Measurements from ENCODE around the gene GBF1. TPM values are rescaled to one million over a fixed set of nuclear protein-coding genes. Genes with fewer than 3 reads are reported as not detected.
A peak's percentile ranks its signal among the peaks of the same experiment; 100 is the strongest.
"Not testable (repeated sequence)": the region's sequence is repeated elsewhere in the genome, so short reads cannot be mapped to it uniquely, and the experiment has no call there.

Gene GBF1, protein sequence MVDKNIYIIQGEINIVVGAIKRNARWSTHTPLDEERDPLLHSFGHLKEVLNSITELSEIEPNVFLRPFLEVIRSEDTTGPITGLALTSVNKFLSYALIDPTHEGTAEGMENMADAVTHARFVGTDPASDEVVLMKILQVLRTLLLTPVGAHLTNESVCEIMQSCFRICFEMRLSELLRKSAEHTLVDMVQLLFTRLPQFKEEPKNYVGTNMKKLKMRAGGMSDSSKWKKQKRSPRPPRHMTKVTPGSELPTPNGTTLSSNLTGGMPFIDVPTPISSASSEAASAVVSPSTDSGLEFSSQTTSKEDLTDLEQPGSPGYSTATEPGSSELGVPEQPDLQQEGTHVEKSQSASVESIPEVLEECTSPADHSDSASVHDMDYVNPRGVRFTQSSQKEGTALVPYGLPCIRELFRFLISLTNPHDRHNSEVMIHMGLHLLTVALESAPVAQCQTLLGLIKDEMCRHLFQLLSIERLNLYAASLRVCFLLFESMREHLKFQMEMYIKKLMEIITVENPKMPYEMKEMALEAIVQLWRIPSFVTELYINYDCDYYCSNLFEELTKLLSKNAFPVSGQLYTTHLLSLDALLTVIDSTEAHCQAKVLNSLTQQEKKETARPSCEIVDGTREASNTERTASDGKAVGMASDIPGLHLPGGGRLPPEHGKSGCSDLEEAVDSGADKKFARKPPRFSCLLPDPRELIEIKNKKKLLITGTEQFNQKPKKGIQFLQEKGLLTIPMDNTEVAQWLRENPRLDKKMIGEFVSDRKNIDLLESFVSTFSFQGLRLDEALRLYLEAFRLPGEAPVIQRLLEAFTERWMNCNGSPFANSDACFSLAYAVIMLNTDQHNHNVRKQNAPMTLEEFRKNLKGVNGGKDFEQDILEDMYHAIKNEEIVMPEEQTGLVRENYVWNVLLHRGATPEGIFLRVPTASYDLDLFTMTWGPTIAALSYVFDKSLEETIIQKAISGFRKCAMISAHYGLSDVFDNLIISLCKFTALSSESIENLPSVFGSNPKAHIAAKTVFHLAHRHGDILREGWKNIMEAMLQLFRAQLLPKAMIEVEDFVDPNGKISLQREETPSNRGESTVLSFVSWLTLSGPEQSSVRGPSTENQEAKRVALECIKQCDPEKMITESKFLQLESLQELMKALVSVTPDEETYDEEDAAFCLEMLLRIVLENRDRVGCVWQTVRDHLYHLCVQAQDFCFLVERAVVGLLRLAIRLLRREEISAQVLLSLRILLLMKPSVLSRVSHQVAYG (N-terminal part only)
- polyA plus RNA-seq = 10 to 100 TPM in 1 of 3 donors, 1 to 10 TPM in 2; 3.5 to 23.2 (median 7.3) TPM

- peak; percentile 96 to 97 (median 97) for DNase-seq
- peak within 1 kb of the TSS; percentile 97 to 100 (median 98) for H3K4me3 Mint-ChIP-seq
- H3K36me3 Mint-ChIP-seq = no peaks in the 10 kb centered on the region
- H3K4me1 Mint-ChIP-seq = peaks cover 61 to 67% of the 10 kb centered on the region in 2 donors
- H3K27ac Mint-ChIP-seq = peak within 1 kb of the TSS; percentile 95 to 99 (median 98)
- no peaks in the 10 kb centered on the region for H3K9me3 Mint-ChIP-seq
- H3K27me3 Mint-ChIP-seq (ENCODE audit: low read depth in 3 of 3) = peaks cover 10 to 20% (median 14%) of the 10 kb centered on the region in 3 donors
Observed at GRCh38 chr10:102245082-102245931, at the start of gene GBF1. TSS of gene GBF1 (plus strand) at chr10:102245532. CDS start at chr10:102258939, 13,407 bp downstream.

DNA sequence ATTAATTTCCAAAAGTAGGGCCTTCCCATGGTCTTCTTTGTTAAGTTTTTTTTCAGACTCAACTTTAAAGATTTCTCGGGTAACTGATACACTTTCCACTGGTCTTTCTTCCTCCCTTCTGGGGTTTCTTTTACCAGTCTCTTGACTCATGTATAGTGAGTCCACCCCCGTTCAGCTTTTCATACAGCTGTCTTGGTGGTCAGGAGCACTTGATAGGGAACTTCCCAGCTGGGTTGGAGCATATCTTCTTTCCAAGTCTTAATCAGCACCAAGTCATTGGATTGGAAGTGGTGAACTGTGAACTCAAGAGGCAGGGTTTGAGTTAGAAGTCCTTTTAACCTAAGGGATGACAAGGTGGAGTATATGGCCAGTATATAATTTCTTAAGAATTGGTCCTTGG is 48.4 kb upstream of the GBF1 start:
- DNase-seq = no peak
- peaks cover 0 to 3% (median 2%) of the 10 kb centered on the region in 3 donors for H3K27me3 Mint-ChIP-seq (ENCODE audit: low read depth in 3 of 3)
- no peak overlapping the region for H3K27ac Mint-ChIP-seq
- no peaks in the 10 kb centered on the region for H3K4me1 Mint-ChIP-seq
- no peaks in the 10 kb centered on the region for H3K36me3 Mint-ChIP-seq
- no peak overlapping the region for H3K4me3 Mint-ChIP-seq
- H3K9me3 Mint-ChIP-seq = no peaks in the 10 kb centered on the region

DNA sequence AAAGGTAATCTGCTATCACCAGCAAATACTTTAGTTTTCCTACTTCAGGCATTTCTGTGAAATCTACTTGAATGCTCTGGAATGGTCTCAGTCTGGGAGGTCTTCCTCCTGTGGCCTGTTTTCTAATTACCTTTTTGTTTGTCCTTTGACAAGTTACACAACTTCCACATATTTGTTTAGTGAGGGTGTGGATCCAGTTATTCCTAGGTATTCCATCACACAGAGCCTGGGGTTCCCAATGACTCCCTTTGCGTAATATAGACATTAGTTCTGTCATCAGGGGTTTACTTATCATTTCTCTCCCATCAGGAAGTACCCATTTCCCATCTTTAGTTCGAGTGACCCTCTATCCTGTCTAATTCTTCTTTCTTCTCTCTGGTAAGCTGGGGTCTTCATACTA is 47.3 kb upstream of the GBF1 start:
- Mint-ChIP-seq H3K4me1 (no peaks in the 10 kb centered on the region), H3K27ac (no peak overlapping the region), H3K27me3 (ENCODE audit: low read depth in 3 of 3) (peaks cover 0 to 3% (median 2%) of the 10 kb centered on the region in 3 donors), H3K4me3 (no peak overlapping the region), H3K36me3 (no peaks in the 10 kb centered on the region), H3K9me3 (no peaks in the 10 kb centered on the region)
- no peak for DNase-seq

DNA sequence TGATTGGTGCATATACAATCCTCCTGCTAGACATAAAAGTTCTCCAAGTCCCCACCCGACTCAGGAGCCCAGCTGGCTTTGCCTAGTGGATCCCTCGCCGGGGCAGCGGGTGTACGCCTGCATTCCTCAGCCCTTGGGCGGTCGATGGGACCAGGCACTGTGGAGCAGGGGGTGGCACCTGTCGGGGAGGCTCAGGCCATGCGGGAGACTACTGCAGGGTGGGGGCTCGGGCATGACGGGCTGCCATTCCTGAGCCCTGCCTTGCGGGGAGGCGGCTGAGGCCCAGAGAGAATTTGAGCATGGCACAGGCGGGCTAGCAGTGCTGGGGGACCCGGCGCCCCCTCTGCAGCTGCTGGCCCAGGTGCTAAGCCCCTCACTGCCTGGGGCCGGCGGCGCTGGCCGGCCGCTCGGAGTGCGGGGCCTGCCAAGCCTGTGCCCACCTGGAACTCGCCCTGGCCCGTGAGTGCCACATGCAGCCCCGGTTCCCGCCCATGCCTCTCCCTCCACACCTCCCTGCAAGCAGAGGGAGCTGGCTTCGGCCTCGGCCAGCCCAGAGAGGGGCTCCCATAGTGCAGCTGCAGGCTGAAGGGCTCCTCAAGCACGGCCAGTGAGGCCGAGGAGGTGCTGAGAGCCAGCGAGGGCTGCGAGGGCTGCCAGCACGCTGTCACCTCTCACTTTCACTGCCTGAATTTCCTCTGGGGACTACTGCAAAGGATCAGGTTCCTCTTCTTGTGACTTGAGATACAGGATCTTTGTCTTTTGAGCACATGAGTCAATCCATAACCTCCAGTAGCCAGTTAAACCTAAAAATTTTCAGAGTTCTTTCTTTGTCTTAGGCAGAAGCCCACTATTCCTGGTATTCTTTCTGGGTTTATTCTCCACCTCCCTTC is 44.3 kb upstream of the GBF1 start:
- Mint-ChIP-seq H3K4me1 (no peaks in the 10 kb centered on the region), H3K27ac (no peak overlapping the region), H3K4me3 (no peak overlapping the region), H3K9me3 (no peaks in the 10 kb centered on the region), H3K27me3 (ENCODE audit: low read depth in 3 of 3) (peaks cover 0 to 2% (median 0%) of the 10 kb centered on the region in 3 donors), H3K36me3 (no peaks in the 10 kb centered on the region)
- no peak for DNase-seq

GRCh38 chr10:102202386-102202785 is 42.9 kb upstream of the GBF1 start:
- H3K4me3 Mint-ChIP-seq = no peak overlapping the region
- H3K27ac Mint-ChIP-seq = no peak overlapping the region
- no peak for DNase-seq
- H3K4me1 Mint-ChIP-seq = no peaks in the 10 kb centered on the region
- peaks cover 0 to 2% (median 0%) of the 10 kb centered on the region in 3 donors for H3K27me3 Mint-ChIP-seq (ENCODE audit: low read depth in 3 of 3)
- H3K36me3 Mint-ChIP-seq = no peaks in the 10 kb centered on the region
- no peaks in the 10 kb centered on the region for H3K9me3 Mint-ChIP-seq

DNA sequence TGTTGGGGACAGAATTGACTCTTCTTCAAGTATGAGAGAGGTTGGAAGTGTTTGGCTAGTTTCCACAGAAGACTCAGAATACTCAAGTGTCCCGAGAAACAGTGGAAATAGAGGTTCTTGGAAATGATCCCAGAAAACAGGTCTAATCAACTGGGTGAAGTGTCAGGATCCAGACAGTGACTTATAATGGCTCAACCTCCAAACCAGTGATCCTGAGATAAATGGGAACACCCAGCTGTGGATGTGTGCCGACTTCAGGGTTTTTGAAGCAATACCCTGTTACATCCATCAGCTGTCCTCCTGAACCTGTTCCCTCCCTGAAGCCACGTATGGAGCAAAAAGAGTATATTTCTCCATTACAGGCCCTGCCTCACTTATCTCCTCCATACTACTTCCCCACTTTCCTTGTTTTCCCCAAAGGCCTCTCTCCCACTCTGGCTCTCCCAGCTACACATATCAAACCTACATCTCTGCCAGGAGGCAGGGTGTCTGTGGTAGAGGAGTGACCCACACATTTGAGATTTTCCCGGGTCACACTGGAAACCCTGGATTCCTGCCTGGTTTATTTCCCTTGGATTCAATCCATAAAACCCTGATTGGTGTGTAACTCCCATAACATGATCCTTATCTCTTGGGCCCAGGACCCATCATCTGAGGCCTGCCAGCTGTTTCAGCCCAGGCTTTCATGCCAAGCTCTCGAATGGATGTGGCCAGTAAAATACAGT is 36.9 kb upstream of the GBF1 start:
- Mint-ChIP-seq H3K27ac (no peak overlapping the region), H3K4me1 (no peaks in the 10 kb centered on the region), H3K9me3 (no peaks in the 10 kb centered on the region), H3K36me3 (no peaks in the 10 kb centered on the region), H3K27me3 (ENCODE audit: low read depth in 3 of 3) (peaks cover 0 to 1% (median 0%) of the 10 kb centered on the region in 3 donors), H3K4me3 (no peak overlapping the region)
- no peak for DNase-seq

DNA sequence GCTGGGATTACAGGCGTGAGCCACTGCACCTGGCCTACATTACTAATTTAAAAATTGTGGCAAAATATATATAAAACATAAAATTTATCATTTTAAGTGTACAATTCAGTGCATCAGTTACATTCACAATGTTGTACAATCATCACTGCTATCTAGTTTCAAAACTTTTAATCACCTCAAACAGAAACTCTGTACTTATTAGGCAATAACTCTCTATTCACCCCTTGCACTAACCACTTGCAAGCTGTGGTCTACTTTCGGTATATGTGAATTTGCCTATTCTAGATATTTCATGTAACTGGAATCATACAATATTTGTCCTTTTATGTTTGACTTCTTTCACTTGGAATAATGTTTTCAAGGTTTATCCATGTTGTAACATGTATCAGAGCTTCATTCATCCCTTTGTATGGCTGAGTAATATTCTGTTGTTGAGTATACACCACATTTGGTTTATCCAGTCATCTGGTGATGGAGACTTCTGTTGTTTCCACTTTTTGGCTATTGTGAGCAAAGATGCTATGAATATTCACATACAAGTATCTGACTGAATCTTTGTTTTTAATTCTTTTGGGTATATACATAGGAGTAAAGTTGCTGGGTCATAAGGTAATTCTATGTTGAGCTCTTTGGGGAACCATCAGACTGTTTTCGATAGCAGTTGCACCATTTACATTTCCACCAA is 33.6 kb upstream of the GBF1 start:
- no peaks in the 10 kb centered on the region for H3K9me3 Mint-ChIP-seq
- no peaks in the 10 kb centered on the region for H3K4me1 Mint-ChIP-seq
- H3K36me3 Mint-ChIP-seq = no peaks in the 10 kb centered on the region
- no peak overlapping the region for H3K4me3 Mint-ChIP-seq
- H3K27ac Mint-ChIP-seq = no peak overlapping the region
- no peak for DNase-seq
- H3K27me3 Mint-ChIP-seq (ENCODE audit: low read depth in 3 of 3) = peaks cover 0 to 3% (median 0%) of the 10 kb centered on the region in 3 donors

GRCh38 chr10:102213599-102213998 is 31.7 kb upstream of the GBF1 start:
- H3K27me3 Mint-ChIP-seq (ENCODE audit: low read depth in 3 of 3); H3K27ac Mint-ChIP-seq; H3K4me1 Mint-ChIP-seq; H3K36me3 Mint-ChIP-seq; H3K9me3 Mint-ChIP-seq; H3K4me3 Mint-ChIP-seq; DNase-seq: not testable (repeated sequence)

- no peak overlapping the region for H3K4me3 Mint-ChIP-seq
- H3K36me3 Mint-ChIP-seq = no peaks in the 10 kb centered on the region
- H3K4me1 Mint-ChIP-seq = no peaks in the 10 kb centered on the region
- peaks cover 2 to 4% (median 2%) of the 10 kb centered on the region in 3 donors for H3K27me3 Mint-ChIP-seq (ENCODE audit: low read depth in 3 of 3)
- no peaks in the 10 kb centered on the region for H3K9me3 Mint-ChIP-seq
- H3K27ac Mint-ChIP-seq = no peak overlapping the region
- no peak for DNase-seq
Observed at GRCh38 chr10:102219370-102219769, 26.0 kb upstream of the GBF1 start.

DNA sequence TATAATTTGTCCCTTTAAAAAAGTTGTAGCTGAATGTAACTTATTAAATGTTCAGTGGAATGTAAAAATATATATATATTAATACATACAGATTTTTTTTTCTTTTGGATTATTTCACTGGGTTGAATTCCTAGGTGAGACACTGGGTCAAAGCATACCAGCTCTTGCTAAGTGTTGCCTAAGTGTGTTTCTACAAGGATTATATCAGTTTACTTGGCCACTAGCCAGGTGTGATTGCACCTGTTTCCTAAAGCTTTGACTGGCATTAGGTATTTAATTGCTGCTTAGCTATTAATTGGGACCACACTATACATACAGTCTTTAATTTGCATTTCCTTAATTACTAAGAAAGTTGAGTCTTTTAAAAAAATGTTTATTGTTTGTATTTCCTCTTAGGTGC is 24.7 kb upstream of the GBF1 start:
- no peak overlapping the region for H3K4me3 Mint-ChIP-seq
- H3K9me3 Mint-ChIP-seq = no peaks in the 10 kb centered on the region
- DNase-seq = no peak
- no peak overlapping the region for H3K27ac Mint-ChIP-seq
- H3K27me3 Mint-ChIP-seq (ENCODE audit: low read depth in 3 of 3) = peaks cover 2 to 4% (median 2%) of the 10 kb centered on the region in 3 donors
- no peaks in the 10 kb centered on the region for H3K36me3 Mint-ChIP-seq
- peaks cover 0 to under 1% of the 10 kb centered on the region in 2 donors for H3K4me1 Mint-ChIP-seq

DNA sequence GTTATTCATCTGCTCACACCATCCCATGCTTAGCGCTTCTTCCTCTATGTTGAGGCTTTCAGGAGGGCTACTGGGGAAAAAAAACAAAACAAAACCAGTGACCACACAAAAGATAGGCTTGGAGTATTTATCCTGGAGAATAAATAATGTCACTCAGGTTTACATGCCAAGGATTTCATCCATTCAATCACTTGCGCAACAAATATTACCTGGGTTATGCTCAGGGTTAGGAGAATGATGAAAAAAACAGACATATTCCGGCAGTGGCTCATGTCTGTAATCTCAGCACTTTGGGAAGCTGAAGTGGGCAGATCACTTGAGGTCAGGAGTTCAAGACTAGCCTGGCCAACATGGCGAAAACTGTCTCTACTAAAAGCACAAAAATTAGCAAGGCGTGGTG is 22.5 kb upstream of the GBF1 start:
- Mint-ChIP-seq H3K9me3 (no peaks in the 10 kb centered on the region), H3K27ac (no peak overlapping the region), H3K36me3 (no peaks in the 10 kb centered on the region), H3K4me1 (peaks cover 12 to 16% of the 10 kb centered on the region in 2 donors), H3K4me3 (no peak overlapping the region), H3K27me3 (ENCODE audit: low read depth in 3 of 3) (peaks cover 6 to 9% (median 7%) of the 10 kb centered on the region in 3 donors)
- no peak for DNase-seq

All from immature natural killer cell (primary cell).